GM23338 (cell line): ENCODE results near the gene UBE2V1. TPM values are rescaled to one million over a fixed set of nuclear protein-coding genes. Genes with fewer than 3 reads are reported as not detected.
"Not testable (repeated sequence)": the region's sequence is repeated elsewhere in the genome, so short reads cannot be mapped to it uniquely, and the experiment has no call there.

ENCODE experiments used
- ATAC-seq: fragments of 200-7000 bp; cut with Tn5 transposase; 3 replicates; pipeline ENCODE4 v1.9.1; 2020
- DNase-seq: peaks from one replicate; pipeline ENCODE4 v3.0.0-alpha.2; 2015; ENCODE audit warnings: low spot score
- H2AFZ ChIP-seq: fragments of 200-600 bp; sonication (generic); 2 replicates; pipeline ENCODE4 v1.8.0; 2016; ENCODE audit warnings: antibody characterized with exemption, mild to moderate bottlenecking, moderate library complexity
- H3F3A ChIP-seq: fragments of 200-600 bp; sonication (generic); replicated peaks from 2 replicates; pipeline ENCODE4 v1.8.0; 2017; ENCODE audit warnings: antibody characterized with exemption, mixed run types, low read depth
- H3K27ac ChIP-seq: fragments of 200-600 bp; sonication (generic); 2 replicates; pipeline ENCODE4 v1.6.1; 2016; ENCODE audit warnings: low read depth
- H3K27me3 ChIP-seq: fragments of 200-600 bp; sonication (generic); 2 replicates; pipeline ENCODE4 v1.8.0; 2016; ENCODE audit warnings: mild to moderate bottlenecking, mixed run types, moderate library complexity; ENCODE audit not compliant: insufficient read depth
- H3K36me3 ChIP-seq: fragments of 200-600 bp; sonication (generic); 2 replicates; pipeline ENCODE4 v1.8.0; 2016; ENCODE audit warnings: mild to moderate bottlenecking; ENCODE audit not compliant: insufficient read depth
- H3K4me1 ChIP-seq: fragments of 200-600 bp; sonication (generic); 2 replicates; pipeline ENCODE4 v1.8.0; 2016; ENCODE audit warnings: mild to moderate bottlenecking, moderate library complexity; ENCODE audit not compliant: insufficient read depth
- H3K4me2 ChIP-seq: fragments of 200-600 bp; sonication (generic); 2 replicates; pipeline ENCODE4 v1.7.1; 2017; ENCODE audit warnings: mixed run types
- H3K4me3 ChIP-seq: fragments of 200-600 bp; sonication (generic); 2 replicates; pipeline ENCODE4 v1.6.1; 2016; ENCODE audit warnings: mixed run types
- H3K79me2 ChIP-seq: fragments of 200-600 bp; sonication (generic); replicated peaks from 2 replicates; pipeline ENCODE4 v1.8.0; 2017; ENCODE audit warnings: mild to moderate bottlenecking; ENCODE audit not compliant: insufficient read depth
- H3K9me2 ChIP-seq: fragments of 200-600 bp; sonication (generic); 2 replicates; pipeline ENCODE4 v1.8.0; 2017; ENCODE audit not compliant: insufficient read depth
- H4K20me1 ChIP-seq: fragments of 200-600 bp; sonication (generic); replicated peaks from 2 replicates; pipeline ENCODE4 v1.8.0; 2017; ENCODE audit warnings: mild to moderate bottlenecking; ENCODE audit not compliant: insufficient read depth
- H3K27ac Mint-ChIP-seq: 2 replicates; pipeline ENCODE4 v1.8.0; 2020; ENCODE audit warnings: inconsistent platforms, mild to moderate bottlenecking, moderate library complexity, mixed read lengths
- H3K27me3 Mint-ChIP-seq: 3 replicates; pipeline ENCODE4 v1.8.0; 2022; ENCODE audit warnings: low read depth, mild to moderate bottlenecking, moderate library complexity, mixed read lengths, inconsistent platforms; ENCODE audit not compliant: insufficient read depth, poor library complexity
- H3K36me3 Mint-ChIP-seq: 3 replicates; pipeline ENCODE4 v1.8.0; 2021; ENCODE audit warnings: low read depth, mild to moderate bottlenecking, inconsistent platforms, moderate library complexity, mixed read lengths
- H3K4me1 Mint-ChIP-seq: 3 replicates; pipeline ENCODE4 v1.8.0; 2020; ENCODE audit warnings: mild to moderate bottlenecking, inconsistent platforms, mixed read lengths
- H3K4me3 Mint-ChIP-seq: 3 replicates; pipeline ENCODE4 v1.8.0; 2021; ENCODE audit warnings: moderate library complexity, mild to moderate bottlenecking, inconsistent platforms, mixed read lengths
- H3K9me3 Mint-ChIP-seq: 3 replicates; pipeline ENCODE4 v1.8.0; 2020; ENCODE audit warnings: moderate library complexity, mild to moderate bottlenecking, inconsistent platforms, mixed read lengths
- CREB1 ChIP-seq: fragments of 250-450 bp; sonication (Bioruptor Pico); IDR thresholded peaks from 2 replicates; pipeline ENCODE4 v1.5.0; 2020; ENCODE audit warnings: low read depth, mild to moderate bottlenecking, moderate library complexity
- EZH2 ChIP-seq: fragments of 200-600 bp; sonication (generic); IDR thresholded peaks from one replicate; pipeline ENCODE4 v1.8.0; 2017; ENCODE audit warnings: antibody characterized with exemption, mild to moderate bottlenecking, low read depth; ENCODE audit not compliant: unreplicated experiment
- POLR2AphosphoS5 ChIP-seq: IDR thresholded peaks from 2 replicates; pipeline ENCODE4 v1.6.1; 2016; ENCODE audit warnings: antibody characterized with exemption, low read depth
- polyA plus RNA-seq: library from polyadenylated mRNA; unstranded; fragments of >200 nt; fragmentation: Nextera tagmentation; extraction: Ambion mirVana; gene quantifications from 2 replicates; pipeline ENCODE4 v1.2.1, GENCODE V29; 2016
- total RNA-seq: library from RNA; depleted of rRNA; stranded (reverse); fragments of >200 nt; shearing (Covaris generic); gene quantifications from 2 replicates; pipeline ENCODE4 v1.2.3, GENCODE V29; 2014
- TF ChIP-seq, protein P1 (sequence below): IDR thresholded peaks from 2 replicates; pipeline ENCODE4 v1.6.1; 2016; ENCODE audit warnings: antibody characterized with exemption
- TF ChIP-seq, protein P2 (sequence below), 2 experiments: fragments of 200-600 bp in 1 of 2; sonication (generic) in 1 of 2; conservative IDR thresholded peaks; 2 replicates each; pipeline versions ENCODE4 v1.5.1 to v1.6.1; 2016 to 2017; ENCODE audit warnings: antibody characterized with exemption in 2 of 2, low read depth in 2 of 2, mild to moderate bottlenecking in 2 of 2, moderate library complexity in 1 of 2

Gene UBE2V1
- total and polyA plus RNA-seq, 2 experiments from 2014 or later = 105 to 302 TPM

DNA sequence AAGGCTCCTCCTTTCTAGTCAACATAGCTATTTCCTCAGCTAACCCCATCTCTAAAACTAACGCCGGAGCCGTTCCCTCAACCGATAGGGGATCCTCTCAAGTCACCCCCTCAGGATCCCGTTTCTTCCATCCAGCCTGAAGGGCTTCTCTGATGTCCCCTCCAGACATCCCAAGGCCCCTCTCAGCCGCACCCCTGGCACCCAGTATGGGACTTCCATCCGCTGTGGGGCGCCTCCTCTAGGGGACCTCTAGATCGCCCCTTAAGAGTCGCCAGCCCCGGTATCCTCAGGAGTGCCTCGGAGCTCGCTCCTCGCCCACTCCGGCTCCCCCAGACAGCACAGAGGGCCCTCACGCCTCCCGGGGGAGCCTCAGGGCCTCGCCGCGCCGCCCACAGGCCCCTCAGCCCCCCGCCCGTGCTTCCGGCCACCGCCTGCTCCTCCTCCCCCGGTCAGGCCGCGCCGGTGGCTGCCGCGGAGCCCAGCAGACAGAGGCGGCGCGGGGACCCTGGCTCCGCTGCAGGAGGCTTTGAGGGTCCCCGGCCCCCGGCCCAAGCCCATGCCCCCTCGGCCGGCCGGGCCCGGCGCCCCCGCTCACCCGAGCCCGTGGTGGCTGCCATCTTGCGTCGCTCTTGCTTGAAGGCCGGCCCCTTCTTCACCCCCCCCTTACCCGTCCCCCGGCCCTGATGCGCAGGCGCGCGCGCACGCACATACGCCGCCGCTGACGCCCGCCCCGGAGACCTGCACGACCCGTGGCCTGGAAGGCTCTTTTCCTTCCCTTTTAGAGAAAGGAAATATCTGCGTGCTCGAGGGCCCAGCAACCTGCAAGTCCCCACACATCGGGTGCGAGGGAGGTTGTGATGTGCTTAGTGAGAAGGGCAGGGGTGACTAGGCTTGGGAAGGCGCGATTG is at the start of gene UBE2V1 (continued):
- no peak for TF ChIP-seq EZH2

DNA sequence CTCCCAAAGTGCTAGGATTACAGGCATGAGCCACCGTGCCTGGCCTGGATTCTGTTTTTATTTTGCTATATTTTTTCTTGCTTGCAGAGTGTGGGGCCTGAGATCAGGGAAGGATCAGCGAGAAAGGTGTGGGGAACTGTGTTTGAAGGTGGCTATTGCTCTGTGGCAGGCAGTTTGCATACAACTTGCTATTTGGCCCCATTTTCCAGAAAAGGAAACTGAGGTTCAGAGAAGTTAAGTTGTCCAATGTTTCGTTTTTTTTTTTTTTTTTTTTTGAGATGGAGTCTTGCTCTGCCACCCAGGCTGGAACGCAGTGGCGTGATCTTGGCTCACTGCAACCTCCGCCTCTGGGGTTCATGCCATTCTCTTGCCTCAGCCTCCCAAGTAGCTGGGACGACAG is 48.5 kb upstream of the UBE2V1 start:
- H3F3A ChIP-seq, H3K27ac ChIP-seq, H2AFZ ChIP-seq, H3K27me3 Mint-ChIP-seq, H4K20me1 ChIP-seq, H3K36me3 ChIP-seq, H3K4me3 Mint-ChIP-seq, H3K79me2 ChIP-seq, ATAC-seq, H3K27me3 ChIP-seq, H3K9me3 Mint-ChIP-seq, DNase-seq, H3K4me3 ChIP-seq, H3K27ac Mint-ChIP-seq, H3K9me2 ChIP-seq, H3K36me3 Mint-ChIP-seq, H3K4me2 ChIP-seq: not testable (repeated sequence)
- peaks cover 20% of the 10 kb centered on the region for H3K4me1 Mint-ChIP-seq
- peaks cover 13% of the 10 kb centered on the region for H3K4me1 ChIP-seq

DNA sequence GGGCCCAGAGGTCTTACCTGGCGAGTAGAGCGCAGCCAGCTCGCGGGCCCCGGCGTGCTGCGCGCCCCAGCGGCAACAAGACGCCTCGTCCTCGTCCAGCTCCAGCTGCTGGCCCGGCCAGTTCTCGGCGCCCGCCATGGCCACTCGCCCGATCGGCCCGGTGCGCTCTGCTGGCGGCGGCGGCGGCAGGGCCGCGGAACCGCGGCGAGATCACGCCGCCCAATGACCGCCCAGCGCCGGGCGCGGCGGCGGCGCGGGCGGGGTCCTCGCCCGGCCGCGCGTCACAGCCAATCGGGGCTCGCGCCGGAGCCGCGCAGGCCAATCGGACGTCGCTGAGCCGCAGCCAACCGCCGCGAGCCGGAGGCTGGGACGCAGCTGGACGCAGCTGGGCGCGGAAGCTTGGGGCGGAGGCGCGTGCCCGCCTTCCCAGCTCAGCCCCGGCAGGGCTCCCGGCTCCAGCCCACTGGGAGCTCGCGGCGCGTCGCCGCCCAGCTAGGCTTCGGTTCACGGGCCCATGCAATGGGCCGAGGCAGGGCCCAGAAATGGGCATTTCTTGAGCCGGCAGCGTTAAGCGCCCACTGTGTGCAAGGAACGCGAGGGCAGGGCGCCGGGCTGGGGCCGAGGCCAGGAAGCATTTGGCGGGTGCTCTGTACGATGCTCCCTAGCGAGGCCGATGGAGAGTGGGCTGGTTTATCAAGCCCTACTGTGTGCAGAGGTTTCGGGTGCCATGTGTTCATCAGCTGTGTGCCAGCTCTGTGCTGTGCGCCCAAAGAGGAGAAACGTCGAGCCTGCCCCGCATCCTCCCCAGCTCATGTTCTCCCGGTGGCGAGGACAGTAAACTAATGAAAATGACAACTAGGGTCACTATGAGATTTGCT is 40.8 kb upstream of the UBE2V1 start, which contains the start of gene PEDS1:
Gene PEDS1, minus strand, starts transcription at position 224 of the 878 bp plus-strand sequence. Its CDS starts 86 bp downstream, at position 138.
- Histone ChIP-seq H3F3A (0 out of 2 replicates have a peak, but pooled peaks cover 7% of the 10 kb centered on the region), H3K27ac (no peak within 1 kb of the TSS)
- peak within 1 kb of the TSS; percentile 87 for H3K4me3 Mint-ChIP-seq

More for the DNA sequence above, 40.8 kb upstream of the UBE2V1 start, which contains the start of gene PEDS1:
- H3K9me2 ChIP-seq = no peaks in the 10 kb centered on the region
- Mint-ChIP-seq H3K9me3 (no peaks in the 10 kb centered on the region), H3K27me3 (peaks cover 24% of the 10 kb centered on the region), H3K36me3 (peaks cover 9% of the 10 kb centered on the region), H3K4me1 (peaks cover 38% of the 10 kb centered on the region), H3K27ac (peak within 1 kb of the TSS; percentile 11; the same call in 1 of the 2 replicates)
- H3K4me3 ChIP-seq = peak within 1 kb of the TSS; percentile 91
- peaks cover 7% of the 10 kb centered on the region for H3K27me3 ChIP-seq
- peaks cover 19% of the 10 kb centered on the region for H4K20me1 ChIP-seq
- peaks cover 38% of the 10 kb centered on the region for H3K79me2 ChIP-seq
- DNase-seq (peak; percentile 94), ATAC-seq (peak; percentile 85)
- no peaks in the 10 kb centered on the region for H3K36me3 ChIP-seq
- H3K4me1 ChIP-seq = peaks cover 32% of the 10 kb centered on the region
- peak within 1 kb of the TSS; percentile 90 for H2AFZ ChIP-seq
- TF ChIP-seq CREB1 (peak; percentile 44; the same call in 1 of the 2 replicates), POLR2AphosphoS5 (peak; percentile 73)
- TF ChIP-seq, protein P1, sequence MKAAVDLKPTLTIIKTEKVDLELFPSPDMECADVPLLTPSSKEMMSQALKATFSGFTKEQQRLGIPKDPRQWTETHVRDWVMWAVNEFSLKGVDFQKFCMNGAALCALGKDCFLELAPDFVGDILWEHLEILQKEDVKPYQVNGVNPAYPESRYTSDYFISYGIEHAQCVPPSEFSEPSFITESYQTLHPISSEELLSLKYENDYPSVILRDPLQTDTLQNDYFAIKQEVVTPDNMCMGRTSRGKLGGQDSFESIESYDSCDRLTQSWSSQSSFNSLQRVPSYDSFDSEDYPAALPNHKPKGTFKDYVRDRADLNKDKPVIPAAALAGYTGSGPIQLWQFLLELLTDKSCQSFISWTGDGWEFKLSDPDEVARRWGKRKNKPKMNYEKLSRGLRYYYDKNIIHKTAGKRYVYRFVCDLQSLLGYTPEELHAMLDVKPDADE = peak; percentile 10; the same call in 1 of the 2 replicates
- TF ChIP-seq, protein P2, sequence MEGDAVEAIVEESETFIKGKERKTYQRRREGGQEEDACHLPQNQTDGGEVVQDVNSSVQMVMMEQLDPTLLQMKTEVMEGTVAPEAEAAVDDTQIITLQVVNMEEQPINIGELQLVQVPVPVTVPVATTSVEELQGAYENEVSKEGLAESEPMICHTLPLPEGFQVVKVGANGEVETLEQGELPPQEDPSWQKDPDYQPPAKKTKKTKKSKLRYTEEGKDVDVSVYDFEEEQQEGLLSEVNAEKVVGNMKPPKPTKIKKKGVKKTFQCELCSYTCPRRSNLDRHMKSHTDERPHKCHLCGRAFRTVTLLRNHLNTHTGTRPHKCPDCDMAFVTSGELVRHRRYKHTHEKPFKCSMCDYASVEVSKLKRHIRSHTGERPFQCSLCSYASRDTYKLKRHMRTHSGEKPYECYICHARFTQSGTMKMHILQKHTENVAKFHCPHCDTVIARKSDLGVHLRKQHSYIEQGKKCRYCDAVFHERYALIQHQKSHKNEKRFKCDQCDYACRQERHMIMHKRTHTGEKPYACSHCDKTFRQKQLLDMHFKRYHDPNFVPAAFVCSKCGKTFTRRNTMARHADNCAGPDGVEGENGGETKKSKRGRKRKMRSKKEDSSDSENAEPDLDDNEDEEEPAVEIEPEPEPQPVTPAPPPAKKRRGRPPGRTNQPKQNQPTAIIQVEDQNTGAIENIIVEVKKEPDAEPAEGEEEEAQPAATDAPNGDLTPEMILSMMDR (conservative IDR thresholded peaks at IDR 0.05; ENCODE audit: low read depth in 2 of 2) = no peak
- H3K4me2 ChIP-seq = peak within 1 kb of the TSS; percentile 96
